Erythroblast (primary cell): Measurements from ENCODE around the gene CYP4F8.

Experiments used
- GATA1 ChIP-seq: IDR thresholded peaks from 2 replicates; pipeline ENCODE4 v1.6.1; 2011; ENCODE audit warnings: low read depth, mild to moderate bottlenecking, control low read depth, low read length, moderate library complexity
- POLR2A ChIP-seq: IDR thresholded peaks from 2 replicates; pipeline ENCODE4 v1.6.1; 2011; ENCODE audit warnings: mild to moderate bottlenecking, low read length

GRCh38 chr19:15644816-15645215 lies 29.8 kb downstream of the CYP4F8 start:
- TF ChIP-seq POLR2A (no peak), GATA1 (no peak)
